Activated CD4-positive, alpha-beta T cell treated with anti-CD3 and anti-CD28 coated beads, Interleukin-2, amount 50 U/mL, for 1 hour (primary cell): ENCODE data around the gene CYB5R2.
"Not testable (repeated sequence)": the region's sequence is repeated elsewhere in the genome, so short reads cannot be mapped to it uniquely, and the experiment has no call there.

ENCODE experiments used
- DNase-seq: peaks from one replicate; pipeline ENCODE4 v3.0.0-alpha.2; 2020

The CYB5R2 gene

DNA sequence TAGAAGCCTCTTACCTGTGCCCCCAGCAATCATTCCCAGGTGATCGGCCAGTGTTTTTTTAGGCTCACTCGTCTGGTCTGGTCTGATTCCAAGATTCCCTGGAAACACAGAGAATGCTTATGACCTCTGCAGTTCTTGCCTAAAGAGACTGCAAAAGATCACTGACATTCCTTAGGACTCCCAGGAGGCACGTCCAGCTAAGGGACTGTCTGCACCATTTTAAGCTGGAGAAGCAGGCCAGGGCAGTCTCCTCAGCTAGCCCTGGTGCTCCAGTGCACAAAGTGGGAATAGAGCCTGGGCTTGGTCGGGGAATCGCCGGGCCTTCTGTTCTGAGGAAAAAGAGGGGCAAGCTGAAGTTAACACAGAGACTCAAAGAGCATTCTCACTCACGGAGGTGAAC lies 4.8 kb downstream of the CYB5R2 start:
- no peak for DNase-seq

DNA sequence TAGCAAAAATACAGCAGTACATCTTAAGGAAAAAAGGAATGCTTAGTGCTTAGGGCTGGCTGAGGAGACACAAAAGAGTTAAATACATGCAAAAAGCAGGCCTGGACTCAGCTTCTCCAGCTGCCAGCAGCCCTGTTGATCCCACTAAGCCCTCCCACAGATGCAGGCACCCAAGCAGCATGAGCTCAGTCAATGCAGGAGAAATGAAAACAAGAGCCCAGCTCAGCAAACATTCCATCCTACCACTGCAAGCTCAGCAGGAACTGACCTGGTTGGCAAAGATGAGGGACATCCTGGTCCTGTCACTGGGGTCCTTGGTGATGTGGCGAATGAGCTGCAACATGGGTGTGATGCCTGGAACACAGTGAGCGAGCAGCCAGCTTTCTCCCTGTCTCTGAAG lies 5.8 kb downstream of the CYB5R2 start:
- no peak for DNase-seq

- DNase-seq = no peak
Measured at GRCh38 chr11:7666292-7666866, 6.9 kb downstream of the CYB5R2 start.

DNA sequence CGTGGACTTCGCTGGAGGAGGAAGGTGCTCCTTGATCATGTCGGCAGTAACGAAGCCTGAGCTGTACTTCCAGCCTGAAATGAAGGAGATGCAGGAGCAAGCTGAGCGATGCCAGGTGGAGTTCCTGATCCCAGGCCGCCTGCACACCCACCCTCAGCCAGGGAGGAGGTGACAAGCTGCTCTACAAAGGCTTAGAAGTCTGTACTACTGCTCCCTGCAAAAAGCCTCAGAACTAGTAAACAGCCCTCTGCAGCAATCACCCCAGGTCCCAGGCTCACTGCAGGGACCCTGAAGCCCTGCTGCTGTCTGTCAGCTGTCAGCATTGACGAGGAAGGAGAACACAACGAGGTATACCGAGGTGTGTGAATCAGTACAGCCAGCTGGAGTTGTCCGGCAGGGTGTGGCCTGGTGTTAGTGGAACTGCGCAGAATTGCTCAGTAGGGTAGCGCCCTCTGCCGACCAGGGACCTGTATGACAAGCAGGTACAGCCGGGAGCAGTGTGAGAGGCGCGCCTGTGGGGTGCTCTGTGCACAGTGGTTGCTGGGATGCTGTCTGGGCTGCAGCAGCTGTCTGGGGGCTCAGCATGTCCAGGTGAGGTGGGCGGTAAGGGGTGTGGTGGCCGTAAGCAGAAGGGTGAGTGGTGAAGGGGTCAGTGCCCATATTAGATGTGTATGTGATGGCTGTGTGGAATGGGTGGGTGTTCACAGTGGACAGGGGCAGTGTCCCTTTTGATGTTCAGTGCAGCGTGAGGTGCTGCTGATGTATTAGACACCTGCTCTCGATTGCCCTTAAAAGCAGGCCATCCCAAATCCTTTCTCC lies 7.6 kb downstream of the CYB5R2 start:
- DNase-seq = peak; percentile 67

- no peak for DNase-seq
Measured at GRCh38 chr11:7664867-7665266, 8.4 kb downstream of the CYB5R2 start.

- not testable (repeated sequence) for DNase-seq
Measured at GRCh38 chr11:7663531-7663930, 9.8 kb downstream of the CYB5R2 start.

GRCh38 chr11:7657306-7658025 lies 15.8 kb downstream of the CYB5R2 start:
- DNase-seq = no peak

DNA sequence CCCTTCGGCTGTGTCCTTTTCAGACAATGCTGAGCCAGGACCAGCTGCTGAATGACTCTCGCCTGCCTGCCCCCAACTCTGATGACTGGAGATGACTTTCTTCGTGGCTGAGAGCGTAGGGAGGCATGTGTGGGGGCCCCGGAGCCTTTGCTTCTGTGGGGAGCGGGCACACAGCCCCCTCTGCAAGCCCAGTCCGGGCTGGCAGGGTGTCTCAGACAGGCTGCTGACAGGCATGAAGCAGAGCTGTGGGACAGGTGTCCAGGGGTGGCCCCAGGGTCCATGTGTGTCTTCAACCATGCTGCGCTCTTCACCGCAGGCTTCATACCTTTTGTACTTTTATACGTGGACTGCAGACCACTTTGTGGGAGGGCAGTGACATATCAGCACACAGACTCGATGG lies 16.6 kb downstream of the CYB5R2 start:
- DNase-seq = no peak

DNA sequence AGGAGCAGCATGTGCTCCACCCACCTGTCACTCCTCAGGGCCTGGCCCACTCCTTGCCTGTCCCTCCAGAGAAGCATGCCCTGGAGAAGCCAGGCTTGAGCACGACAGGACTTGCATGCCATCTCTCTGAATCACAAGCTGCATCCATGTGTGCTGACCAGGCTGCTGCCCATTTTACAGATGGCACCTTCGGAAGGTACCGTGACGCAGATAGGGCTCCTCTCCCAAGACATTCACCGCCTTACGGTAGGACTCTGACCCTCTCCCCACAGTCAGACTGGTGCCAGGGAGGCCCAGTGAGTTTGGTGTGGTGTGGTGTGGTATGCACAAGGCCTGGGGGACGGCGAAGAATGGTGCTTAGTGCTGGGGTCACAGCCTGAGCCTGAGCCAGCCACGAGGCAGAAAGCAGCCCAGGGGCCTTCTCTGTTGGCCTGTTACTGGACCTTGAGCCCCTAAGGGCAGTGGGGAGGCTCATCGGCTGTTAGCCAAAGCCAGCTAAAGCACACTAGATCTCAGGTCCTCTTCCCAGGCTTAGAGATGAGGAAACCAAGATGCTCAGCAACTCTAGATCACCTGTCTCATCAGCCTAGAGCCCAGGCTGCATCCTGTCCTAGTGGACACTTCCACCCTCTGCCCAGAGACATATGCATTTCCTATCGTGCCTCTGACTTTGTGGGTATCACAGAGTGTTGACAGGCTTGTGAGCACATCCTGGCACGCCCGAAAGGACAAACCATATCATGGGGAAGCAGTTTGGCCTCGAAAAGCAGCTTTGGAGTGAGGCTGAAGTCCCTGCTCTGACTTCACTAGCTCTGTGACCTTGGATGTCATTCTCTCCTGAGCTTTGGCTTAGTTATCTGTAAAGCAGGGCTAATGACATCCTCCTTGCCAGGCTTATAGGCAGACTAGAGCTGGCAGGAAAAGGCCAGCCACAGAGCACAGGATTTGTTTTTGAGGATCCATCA lies 17.8 kb downstream of the CYB5R2 start:
- no peak for DNase-seq

DNA sequence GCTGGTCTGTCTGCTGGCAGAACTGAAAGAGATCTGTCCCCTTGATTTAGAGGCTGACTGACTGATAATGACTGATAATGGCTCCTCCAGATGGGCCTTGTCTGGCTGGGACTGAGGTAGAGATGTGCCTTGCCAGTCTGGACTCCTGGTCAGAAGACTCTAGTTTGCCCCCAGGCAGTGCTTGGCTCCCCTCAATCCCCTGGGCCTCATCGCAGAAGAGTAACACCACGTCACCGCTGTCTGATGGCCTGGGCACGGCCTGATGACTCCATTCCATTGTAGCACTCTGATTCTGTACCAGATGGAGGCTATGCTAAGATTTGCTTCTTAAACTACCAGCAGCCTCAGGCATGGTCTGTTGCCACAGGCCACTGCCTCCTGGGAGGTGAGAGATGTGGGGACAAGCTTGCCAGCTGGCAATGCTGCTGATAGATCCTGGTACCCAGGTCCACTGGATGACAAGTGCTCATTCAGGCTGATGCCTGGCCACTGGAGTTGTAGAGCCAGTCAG lies 19.1 kb downstream of the CYB5R2 start:
- DNase-seq = no peak

DNA sequence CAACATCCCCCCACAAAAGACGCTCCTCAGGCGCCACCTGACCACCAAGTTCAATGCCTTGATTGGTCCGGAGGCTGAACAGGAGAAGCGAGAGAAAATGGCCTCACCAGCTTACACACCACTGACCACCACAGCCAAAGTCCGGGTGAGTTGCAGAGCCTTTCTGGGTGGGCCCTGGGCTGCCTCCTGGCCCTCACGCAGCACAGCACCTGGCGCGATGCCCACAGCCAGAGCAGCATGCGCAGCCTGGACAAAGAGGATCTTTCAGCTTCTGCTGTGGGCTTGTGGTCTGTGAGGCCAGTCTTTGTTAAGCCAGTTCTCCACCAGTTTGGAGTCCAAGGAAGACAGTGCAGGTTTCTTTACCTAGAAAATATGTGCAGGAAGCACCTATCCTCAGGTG lies 21.6 kb downstream of the CYB5R2 start:
- DNase-seq = no peak

DNA sequence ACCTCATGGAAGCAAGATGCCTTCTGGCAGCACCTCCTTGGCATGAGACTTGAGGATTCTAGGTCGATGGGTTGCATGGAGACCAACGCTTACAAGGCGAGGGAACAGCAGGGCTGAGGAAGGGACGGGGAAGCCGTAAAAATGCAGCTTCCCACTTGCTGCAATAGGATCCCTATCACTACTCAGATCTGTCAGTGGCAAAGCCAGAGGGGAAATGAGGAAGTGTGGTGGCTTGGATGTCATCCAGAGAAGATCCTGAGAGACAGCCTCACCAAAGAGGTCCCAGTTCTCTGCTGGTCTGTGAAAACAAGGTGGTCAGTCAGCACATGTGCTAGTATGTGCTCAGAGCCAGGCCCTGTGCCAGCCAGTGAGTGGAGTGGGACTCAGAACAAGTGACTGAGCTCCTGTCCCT lies 22.2 kb downstream of the CYB5R2 start:
- no peak for DNase-seq

DNA sequence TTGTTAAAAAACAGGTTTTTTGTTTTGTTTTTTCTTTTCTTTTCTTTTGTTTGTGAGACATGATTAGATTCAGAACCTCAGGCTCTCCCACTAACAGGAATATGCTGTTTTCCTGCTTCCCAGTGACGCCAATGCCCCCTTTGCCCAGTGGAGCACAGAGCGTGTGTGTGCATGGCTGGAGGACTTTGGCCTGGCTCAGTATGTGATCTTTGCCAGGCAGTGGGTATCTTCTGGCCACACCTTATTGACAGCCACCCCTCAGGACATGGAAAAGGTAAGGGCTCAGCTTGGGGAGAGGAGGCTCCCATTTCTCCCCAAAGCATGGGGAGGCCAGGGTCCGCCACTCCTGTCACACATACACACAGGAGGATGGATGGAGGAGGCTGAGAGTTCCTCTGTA lies 25.0 kb downstream of the CYB5R2 start:
- no peak for DNase-seq

DNA sequence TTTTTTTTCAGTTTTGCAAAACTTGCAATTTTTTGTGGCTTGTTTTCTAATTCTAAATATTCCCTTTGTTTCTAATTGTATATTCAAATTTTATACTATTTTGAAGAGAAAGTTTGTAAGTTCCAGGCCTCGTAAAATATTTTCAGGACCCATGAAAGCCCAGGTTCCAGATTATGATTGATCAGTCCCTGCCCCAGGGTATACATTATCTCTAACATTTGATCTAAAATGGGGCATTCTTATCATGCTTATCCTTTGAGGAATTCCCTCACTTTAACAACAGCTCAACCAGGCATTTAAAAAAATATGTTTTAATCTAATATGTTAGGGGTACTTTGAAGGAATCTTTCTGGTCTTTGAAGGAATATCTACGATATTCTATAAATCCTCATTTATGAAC lies 26.4 kb downstream of the CYB5R2 start:
- no peak for DNase-seq

GRCh38 chr11:7645206-7645605 lies 28.1 kb downstream of the CYB5R2 start:
- no peak for DNase-seq

- no peak for DNase-seq
Measured at GRCh38 chr11:7643314-7643713, 30.0 kb downstream of the CYB5R2 start.

DNA sequence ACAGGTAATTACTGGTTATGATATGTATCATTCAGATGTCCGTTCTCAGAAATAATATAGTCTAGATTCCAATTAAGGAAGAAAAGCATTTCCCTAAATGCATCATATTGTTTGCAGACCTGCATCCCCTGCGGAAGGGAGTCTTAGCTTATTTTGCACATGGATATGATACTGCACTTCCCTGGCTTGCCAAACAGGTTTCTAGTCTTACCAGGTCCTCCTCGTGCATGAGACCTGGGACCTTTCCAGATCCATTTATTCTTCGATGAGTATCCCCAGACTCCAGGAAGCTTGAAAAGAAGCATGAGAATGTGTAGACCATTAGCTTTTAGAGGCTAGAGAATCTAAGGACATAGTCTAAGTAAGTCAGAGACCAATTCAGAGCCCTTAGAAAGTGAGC lies 30.6 kb downstream of the CYB5R2 start:
- no peak for DNase-seq

- DNase-seq = no peak
Measured at GRCh38 chr11:7640816-7641215, 32.5 kb downstream of the CYB5R2 start.

- DNase-seq = no peak
Measured at GRCh38 chr11:7639643-7640025, 33.7 kb downstream of the CYB5R2 start.

DNA sequence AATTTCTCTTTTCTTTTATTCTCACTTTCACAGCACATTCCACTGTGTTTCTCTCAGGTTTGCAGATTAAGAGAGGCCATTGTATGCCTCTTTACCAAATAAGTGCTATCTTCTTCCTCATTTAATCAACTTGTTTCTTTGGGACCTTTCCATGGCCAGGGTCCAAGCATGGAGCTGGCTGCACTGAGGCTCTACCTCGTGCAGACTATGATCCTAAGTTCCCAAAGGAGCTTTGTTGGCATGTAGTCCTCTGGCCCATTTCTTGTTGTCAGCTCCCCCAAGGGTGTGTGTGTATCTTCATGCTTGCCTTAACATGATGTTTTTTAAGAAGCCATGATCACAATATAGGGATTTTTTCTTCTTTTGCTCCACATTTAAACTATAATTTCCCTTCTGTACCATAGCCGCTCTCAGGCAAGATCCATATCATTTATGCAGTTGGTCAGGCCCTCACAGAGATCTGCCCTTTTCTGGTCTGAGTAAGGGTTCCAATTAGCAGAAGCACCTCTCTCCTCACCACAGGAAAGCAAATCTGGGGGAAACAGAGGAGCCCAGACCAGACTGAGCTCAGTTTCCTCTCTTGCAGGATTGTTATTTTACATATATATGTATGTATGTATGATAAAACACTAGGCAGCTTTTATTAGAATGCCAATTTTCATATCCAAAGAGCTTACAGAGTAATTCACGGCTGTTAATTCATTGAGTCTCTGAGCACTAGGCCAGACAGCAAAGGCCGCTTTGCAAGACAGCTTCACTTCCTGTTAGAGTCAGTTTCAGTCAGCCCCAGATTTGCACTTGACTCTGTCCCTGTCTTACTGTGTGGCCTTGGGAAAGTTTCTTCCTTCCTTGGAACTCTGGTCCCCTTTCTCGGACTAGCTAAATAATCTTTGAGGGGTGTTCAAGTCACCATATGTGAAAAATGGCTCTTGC lies 34.3 kb downstream of the CYB5R2 start:
- DNase-seq = no peak

DNA sequence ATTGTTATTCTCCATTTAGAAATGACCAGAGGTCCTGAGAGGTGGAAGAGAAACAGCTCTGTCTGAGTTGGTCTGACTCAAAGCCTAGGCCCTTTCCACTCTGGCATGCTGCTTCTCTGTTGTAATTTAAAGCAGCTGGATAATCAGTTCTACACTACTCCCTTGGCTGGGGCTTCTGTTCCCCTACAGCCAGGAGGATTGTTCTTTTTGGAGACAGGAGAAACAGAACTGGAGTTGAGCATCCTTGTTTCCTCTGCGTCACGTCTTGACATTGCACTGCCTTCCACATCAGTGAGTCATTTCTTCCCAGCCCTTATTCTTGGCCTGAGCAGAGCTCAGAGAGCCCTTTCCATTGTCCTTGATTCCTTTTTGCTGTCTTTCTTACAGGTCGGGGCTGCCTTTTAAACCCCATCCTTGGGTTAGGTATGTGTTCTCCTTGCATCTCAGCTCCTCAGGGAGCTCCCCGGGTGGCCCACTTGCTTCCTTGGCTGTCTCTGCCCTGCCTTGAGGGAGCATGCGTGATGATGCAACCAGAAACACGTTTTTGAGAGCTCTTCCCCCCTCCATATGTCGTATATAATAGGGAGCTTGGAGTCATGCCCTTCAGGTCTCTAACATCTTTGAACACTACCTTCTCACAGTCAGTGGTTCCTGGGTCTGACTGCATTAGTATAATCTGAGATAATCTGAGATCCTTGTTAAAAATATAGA lies 35.7 kb downstream of the CYB5R2 start:
- no peak for DNase-seq
